Activated T-cell treated with anti-CD3 and anti-CD28 coated beads, Interleukin-2, amount 50 U/mL, for 48 hours (primary cell): Measurements from ENCODE around the gene FARS2.
"Not testable (repeated sequence)": the region's sequence is repeated elsewhere in the genome, so short reads cannot be mapped to it uniquely, and the experiment has no call there.

Source experiments
- DNase-seq, 2 experiments: peaks; one replicate each; pipeline ENCODE4 v3.0.0-alpha.2; 2020

Gene FARS2

DNA sequence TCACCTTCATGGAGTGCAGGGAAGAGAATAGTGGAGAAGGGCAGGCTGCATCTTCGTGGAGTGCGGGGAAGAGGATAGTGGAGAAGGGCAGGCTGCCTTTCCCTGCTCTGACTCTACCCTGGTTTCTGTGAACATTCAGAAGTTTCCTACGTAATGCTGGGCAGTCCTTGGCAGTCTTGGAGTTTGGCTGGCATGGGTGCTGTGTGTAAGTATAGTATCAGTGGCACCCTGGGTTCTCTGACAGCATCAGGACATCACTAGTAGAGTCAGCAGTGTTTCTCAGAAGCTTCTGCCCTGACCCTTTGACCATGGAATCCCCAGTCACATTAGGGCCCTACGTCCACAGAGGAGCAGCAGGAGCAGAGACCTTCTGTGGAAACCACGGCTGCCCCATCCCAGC is 392.5 kb downstream of the FARS2 start:
- DNase-seq, result no peak

DNA sequence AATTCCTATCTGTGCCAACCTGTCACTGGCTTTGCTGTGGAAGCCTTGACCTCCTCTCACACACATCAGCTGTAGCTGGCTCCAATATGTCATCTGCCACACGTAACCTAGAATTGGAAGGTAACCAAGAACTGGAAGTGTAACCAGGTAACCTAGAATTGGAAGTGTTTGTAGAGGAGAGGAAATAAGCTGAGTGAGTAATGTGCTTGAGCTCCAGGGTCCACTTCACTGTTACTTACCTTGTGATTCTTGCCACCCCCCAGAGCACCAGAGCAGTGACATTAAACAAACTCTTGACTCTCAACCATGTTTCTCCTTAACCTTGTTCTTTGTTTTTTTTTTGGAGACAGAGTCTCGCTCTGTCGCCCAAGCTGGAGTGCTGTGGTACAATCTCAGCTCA is 394.9 kb downstream of the FARS2 start:
- DNase-seq, result no peak

DNA sequence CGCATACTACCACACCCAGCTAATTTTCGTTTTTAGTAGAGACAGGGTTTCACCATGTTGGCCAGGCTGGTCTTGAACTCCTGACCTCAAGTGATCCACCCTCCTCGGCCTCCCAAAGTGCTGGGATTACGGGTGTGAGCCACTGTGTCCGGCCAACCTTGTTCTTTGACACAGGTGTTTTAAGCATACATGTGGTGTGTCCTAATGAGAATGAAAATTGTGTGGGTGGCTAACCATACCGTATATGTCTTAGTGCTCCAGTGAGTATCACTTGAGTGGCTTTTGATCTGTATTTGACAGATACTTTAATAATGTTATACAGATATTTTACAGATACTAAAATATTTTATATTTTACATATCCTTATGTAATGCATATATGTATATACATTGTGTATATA is 395.4 kb downstream of the FARS2 start:
- not testable (repeated sequence) for DNase-seq

DNA sequence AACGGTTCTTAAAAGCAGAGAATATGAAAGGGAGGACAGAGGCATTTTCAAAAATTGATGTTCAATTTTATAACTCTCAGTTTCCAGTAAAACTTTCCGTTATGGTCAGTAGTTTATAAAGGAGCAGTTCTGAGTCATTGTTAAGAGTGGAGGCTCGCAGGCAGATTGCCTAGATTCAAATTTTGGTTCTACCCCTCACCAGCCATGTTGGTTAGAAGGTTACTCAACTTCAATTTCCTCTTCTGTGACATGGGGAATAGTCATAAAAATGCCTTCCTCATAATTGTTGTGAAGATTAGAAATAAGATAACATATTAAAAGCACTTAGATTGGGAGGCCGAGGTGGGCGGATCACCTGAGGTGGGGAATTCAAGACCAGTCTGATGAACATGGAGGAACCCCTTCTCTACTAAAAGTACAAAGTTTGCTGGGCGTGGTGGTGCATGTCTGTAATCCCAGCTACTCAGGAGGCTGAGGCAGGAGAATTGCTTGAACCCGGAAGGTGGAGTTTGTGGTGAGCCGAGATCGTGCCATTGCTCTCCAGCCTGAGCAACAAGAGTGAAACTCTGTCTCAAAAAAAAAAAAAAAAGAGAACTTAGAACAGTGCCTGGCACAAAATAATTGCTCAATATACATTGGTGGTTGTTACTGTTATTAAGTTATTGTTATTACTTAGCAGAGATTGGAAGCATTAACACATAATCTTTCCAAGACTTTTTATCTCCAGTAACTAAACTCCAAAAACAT is 396.5 kb downstream of the FARS2 start:
- DNase-seq, result no peak

DNA sequence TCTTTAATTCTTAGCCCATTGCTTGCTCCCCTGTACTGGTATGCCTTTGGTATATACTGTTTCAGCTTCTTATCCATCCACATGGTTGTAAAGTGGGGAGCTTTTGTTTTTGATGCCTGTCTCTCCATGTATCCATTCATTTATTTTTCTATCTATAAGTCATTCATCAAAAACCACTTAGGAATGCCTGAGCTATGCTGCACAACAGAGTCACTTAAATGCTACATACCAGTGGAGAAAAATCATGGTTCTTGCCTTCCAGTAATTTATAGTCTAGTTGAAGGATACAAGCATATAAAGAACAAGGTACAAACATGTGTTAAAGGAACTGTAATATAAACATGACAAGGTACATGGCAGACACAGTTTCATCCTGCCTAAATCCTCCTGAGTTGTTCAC is 398.2 kb downstream of the FARS2 start:
- DNase-seq, result no peak

DNA sequence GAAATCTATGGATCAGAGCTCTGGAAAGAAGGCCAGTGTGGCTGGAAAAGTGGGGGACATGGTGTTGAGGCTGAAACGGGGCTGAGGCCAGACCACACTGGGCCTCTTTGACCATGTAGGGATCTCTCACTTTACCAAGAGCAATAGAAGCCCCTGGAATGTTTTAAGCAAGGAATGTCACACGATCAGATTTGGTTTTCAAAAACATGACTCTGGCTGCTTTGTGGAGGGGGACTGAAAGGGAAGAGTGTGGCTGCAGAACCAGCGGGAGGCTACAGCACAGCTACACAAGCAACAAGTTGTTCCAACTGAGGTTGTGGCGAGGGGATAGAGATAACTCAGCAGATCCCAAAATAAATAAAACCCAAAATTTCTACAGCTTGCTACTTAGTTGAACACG is 399.5 kb downstream of the FARS2 start:
- no peak for DNase-seq

DNA sequence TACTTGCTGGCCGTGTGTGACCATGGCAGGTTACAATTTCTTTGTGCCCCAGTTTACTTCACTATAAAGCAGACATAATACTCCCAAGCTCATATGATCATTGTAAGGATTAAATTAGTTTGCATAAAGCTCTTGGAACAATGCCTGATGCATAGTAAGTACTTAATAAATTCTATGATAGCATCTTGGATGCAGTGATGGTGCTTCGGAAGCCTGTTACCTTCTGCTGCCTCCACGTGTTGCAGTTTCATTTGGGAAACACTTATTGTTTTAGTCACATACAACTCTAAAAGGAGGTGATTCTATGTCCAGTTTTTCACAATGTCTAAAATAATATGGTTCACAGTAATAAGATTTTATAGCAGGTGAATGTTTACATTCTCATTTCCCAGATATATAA is 401.5 kb downstream of the FARS2 start:
- DNase-seq, result no peak

DNA sequence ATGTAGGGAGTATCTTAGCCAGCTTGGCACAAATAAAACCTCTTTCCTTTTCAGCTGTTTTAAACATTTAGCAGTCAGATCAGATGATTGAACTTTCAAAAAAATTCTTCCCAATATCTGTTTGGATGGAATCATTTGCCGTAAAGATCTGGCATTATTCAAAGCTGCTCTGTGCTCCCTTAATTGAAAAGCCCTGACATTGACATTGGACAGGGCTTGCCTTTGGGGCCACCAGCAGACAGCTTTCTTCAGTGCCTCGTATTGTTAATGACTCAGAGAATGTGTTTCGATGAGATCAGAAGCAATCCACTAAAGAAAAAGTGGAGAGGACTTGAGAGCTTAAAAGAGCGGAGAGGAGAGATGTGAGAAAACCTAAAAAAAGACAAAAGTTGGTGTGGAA is 401.9 kb downstream of the FARS2 start:
- no peak for DNase-seq

DNA sequence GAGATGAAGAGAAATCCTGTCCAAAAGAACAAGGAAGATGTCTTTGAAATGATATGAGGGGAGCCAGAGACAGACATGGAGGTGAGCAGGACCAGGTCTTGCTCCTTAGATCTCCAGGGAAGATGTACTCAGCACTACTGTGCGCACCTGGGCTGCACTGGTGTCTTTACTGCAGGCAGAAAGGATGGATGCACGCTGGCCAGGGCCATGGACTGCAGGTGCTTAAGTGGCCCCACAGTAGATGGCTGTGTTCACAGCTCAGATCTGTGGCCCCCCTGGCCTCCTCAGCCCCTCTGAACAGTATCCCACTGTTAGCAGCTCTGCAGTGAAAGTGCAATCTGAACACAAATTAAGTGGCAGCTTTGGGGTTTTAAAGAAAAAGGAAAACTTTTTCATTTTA is 402.4 kb downstream of the FARS2 start:
- no peak for DNase-seq

DNA sequence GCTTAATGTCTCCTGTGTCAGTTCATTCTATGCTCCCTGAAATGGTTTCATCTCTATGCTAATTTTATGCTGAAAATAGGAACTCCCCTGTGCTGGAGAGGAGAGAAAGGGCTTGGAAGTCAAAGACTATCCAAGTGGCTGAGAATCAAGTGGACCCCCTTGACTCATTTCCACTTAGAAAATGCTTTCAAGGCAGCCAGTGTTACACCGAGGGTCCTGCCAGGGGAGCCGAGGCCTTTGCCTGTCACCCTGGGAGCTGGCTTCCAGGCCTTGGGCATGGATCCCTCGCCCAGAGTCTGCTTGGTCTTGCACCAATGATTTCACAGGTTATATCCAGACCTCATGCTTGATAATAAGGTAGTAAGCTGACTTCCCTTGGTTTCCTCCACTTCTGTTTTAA is 402.8 kb downstream of the FARS2 start:
- DNase-seq, result no peak

DNA sequence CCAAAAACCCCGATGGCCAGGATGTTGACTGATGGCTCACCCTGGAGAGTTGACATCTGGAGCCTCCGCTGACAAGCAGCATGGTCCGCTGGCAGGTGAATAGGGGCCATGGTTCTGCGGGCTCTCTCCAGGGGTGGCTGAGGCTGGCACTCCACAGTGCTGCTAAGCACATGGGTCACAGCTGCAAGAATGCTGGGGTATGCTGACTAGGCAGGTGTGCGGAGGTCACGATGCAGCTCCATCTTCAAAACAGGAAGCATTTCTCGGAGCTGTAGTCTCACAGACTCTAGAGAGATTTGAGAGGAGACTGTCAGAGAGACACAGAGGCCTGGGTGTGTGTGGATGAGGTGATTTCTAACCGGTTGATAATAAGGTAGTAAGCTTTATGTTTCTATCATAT is 403.9 kb downstream of the FARS2 start:
- peak in 1 of 2 experiments; percentile 34 for DNase-seq

DNA sequence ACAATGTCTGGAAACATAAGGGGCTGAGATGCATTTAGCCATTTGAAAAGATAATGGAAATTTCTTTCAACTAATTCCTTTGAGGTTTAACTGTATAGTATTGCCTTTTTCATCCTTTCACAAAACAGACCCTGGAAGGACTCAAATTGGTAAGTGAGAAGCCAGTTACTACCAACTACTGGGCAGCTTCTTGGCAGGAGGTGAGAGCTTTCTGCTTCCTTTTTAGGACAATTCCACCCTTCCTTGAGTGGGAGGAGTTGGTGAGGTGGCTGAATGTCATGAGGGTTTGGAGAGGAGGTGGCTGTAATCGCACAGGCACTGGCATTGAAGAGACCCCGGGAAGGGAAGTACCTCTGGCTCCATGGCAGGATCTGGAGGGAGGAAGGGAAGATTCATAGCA is 404.4 kb downstream of the FARS2 start:
- no peak for DNase-seq

DNA sequence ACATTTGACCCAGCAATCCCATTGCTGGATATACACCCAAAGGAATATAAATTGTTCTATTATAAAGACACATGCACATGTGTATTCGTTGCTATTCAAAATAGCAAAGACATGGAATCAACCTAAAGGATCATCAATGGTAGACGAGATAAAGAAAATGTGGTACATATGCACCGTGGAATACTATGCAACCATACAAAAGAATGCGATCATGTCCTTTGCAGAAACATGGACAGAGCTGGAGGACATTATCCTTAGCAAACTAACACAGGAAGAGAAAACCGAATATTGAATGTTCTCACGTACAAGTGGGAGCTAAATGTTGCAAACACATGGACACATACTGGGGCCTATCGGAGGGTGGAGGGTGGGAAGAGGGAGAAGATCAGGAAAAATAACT is 405.4 kb downstream of the FARS2 start:
- DNase-seq, result no peak

DNA sequence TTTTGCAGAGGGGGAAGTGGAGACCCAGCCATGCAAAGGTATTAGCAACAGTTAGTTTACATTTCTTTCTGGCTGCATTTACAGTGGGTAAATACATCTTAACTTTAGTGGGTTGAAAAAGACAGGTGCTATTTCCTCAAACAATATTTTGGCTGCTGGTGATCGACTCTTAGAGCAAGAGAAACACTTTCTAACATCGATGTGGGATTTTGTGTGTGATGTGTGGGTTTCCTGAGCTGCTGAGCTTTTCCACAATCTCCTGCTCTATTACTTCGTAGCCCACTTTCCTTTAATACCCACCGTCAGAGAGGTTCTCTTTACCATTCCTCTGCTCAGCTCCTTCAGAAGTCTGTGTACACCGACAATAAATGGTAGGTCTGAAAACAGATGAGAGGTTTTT is 406.4 kb downstream of the FARS2 start:
- DNase-seq, result no peak

DNA sequence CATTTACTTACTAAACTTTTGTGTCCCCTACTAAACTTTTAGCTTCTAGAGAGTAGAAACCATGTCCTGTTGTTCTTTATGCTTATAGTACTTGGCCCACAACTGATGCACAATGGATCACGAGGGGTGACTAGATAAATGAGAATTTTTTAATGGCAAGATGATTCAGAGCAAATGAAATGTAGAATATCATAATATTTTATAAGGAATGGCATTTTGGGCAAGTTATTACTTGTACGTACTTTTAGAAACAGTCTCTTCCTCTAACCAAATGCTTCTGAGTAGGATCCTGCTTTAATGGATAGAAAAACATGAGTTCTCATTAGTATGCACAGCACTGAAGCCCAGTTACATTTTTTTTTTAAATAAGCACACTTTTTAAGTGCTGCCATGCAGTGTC is 409.1 kb downstream of the FARS2 start:
- no peak for DNase-seq

DNA sequence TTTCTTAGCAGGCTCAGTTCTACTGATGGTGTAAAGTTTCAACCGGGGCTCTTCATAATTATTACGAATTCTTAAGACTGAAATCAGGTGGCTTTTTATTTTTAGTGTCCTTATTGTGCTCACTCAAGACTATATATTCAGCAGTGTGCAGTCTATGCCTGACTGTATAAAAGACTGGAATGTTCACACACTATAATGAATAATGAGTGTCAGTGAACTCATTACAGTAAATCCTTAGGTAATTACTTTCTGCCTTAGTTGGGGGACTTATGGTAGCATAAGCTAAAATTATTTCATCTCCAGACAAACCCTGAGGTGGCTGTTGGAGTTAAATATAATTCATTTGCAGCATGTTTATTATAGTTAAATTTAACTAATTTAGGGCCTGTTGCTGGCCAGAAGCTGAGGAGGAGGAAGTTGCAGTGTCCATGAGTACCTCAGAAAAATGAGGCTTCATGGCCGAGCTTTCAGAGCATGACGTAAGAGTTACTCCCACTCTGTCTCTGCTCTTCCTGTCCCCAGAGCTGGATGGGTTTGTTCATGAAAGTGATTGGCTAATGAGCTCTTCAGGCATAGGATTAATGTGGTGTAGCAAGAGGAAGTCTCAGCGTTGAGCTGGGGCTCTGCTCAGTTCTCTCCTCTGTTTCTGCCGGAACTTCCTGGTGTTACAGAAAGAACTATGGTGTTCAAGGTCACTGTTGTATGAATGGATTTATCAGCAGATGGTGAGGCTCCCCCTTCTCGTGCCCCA is 409.7 kb downstream of the FARS2 start:
- no peak for DNase-seq

DNA sequence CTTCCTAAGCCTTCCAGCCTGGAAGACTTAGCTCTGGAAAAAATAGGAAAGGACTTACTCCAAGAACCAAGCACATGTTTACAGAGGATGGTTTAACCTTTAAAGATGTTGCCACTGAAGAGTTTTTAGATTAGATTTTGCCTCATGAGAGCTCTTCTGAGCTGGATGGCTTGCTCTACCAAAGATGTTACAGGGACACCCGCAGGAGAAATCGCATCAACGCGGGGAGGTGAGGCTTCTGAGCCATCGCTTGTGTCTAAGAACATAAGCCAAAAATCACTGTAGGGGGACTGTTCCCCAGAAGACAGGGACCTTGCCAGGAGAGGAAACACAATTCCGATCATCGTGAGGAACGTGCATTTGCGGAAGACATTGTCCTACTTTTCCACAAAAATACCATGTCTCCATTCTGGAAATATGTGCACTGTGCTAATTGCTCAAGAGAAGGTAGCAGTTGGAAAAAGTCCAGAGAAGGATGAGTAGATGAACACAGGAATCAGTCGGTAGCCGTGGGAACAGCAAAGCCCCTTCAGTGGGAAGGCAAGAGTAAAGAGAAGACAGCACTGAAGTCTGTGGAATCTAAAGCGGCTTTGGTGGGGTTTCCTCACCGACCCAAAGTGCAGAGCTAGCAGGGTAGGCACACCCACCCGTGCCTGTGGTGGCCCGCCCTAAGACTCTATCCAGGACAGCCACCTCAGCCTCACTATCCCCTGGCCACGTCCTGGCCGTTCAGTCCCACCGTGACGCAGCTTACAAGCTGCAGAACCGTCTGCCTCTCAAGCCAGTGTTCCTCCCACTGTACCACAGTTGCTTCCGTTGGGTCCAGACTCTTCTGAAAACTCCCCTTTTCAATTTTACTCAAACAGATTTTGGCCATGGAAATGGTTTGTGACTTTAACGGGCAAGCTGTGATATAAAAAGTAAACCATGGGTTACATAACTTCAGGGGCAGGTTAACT is 410.6 kb downstream of the FARS2 start:
- no peak for DNase-seq

DNA sequence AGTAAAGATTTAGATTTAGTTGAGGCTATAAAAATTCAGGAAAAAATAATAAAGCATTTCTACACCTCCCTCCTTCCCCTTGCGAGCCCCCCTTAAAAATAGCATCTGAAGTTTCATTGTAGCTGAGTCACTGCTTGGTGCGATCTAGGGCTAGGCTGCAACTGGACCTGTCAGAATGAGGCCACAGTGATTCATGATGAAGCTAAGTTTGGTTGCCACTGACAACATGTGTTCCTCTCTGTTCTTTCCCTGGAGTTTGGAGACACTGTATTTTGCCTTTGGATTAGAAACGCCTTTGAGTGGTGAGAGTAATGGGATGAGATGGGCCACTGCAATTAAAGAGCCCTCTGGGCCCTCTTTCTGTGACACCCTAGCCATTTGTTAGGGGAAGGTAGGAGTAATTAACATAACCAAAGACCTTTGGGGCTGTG is 411.3 kb downstream of the FARS2 start:
- no peak for DNase-seq

DNA sequence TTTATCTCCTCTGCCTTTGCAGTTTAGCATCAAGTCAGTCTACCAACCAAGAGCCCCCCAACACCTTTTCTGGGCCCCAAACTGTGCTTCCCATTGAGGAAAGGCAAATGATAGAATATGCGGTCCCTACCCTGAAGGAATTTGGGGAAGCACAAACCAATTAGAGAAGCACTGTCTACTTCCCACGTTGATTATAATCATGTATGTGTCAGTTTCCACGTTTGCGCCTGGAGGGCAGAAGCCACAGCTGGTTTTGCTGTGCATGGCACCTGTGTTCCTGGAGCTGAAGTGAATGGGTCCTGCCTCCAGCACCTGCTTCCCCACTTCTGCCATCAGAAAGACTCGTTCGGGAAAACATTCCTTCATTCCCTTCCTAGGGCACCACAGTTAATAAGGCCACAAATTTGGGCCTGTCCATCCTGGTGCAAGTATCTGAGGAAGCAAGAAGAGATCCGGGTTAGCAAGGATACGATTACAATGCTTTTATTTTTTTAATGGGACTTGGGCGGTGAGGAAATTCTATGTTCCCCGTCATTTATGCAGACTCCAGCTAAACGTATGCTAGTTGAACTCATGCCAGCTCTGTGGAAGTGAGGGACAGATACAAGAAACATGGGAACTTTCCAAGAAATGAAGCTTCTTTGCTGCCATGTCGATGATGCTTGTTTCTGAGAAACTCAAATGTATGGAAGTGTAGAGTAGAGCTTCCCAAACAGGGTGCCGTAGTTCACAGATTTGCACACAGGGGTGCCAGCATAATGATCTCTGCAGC is 411.9 kb downstream of the FARS2 start:
- DNase-seq, result no peak

DNA sequence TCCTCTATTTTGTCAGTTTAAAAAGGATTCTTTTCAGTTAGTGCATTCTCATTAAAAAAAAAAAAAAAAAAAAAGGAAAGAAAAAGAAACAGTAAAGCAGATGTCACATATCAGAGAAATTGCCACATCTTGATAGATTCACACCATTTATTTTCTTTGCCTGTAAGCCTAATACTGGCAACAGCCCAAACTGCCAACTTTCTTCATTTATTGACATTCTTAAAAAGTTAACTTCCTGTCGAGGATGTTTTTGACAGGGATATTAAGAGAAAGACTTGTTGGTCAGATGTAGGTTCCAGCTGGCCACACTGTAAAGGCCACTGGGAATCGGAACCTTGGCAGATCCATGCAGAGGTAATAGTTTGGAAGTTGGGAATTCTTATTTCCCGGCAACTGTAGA is 412.8 kb downstream of the FARS2 start:
- DNase-seq, result no peak

DNA sequence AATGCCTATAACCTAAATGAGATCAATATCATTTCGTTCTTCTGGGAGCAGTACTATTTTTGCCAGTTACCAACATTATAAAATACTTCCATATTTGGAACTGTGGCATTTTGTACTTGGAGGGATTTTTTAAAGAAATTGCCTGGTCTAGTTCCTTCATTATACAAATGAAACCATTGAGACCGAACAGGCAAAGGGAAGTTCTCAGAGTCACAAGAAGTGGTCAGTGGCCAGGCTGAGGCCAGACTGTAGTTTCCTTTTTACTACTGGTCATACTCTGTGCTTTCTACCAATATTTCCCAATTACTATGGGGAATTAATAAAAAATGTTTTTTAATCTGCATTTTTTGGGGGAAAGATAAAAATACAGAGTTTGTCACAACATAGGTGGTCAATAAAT is 413.4 kb downstream of the FARS2 start:
- no peak for DNase-seq

DNA sequence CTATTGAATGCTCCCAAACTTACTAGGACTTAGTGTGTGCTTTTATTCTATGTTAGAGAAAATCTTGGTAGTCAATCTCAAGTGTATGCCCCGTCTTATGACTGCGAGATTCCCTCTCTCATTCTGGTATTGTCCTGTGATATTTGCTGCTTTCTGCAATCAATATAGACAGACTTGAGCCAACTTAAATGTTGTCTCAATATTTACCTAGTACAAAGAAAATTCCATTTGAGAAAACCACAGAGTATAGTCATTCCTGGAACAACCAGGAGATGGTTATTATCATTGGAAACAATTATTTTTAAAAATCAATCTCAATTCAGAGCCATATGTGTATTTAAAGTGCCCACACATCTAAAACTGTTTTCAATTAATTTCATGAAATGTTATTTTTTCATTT is 415.4 kb downstream of the FARS2 start:
- DNase-seq, result no peak
